Chondrocyte (in vitro differentiated cells): Measurements from ENCODE around the gene NSA2. TPM values are rescaled to one million over a fixed set of nuclear protein-coding genes. Genes with fewer than 3 reads are reported as not detected.
"Not testable (repeated sequence)": the region's sequence is repeated elsewhere in the genome, so short reads cannot be mapped to it uniquely, and the experiment has no call there.

Experiments
- DNase-seq: peaks from one replicate; pipeline ENCODE4 v3.0.0; 2021; ENCODE audit warnings: mixed read lengths, low spot score
- H3K27ac Mint-ChIP-seq: one replicate; pipeline ENCODE4 v1.8.0; 2021; ENCODE audit warnings: mild to moderate bottlenecking, moderate library complexity, mixed read lengths; ENCODE audit not compliant: unreplicated experiment
- H3K27me3 Mint-ChIP-seq: 2 replicates; pipeline ENCODE4 v1.8.0; 2021; ENCODE audit warnings: low read depth, mixed read lengths
- H3K36me3 Mint-ChIP-seq: 2 replicates; pipeline ENCODE4 v1.8.0; 2021; ENCODE audit warnings: low read depth, mixed read lengths
- H3K4me1 Mint-ChIP-seq: 2 replicates; pipeline ENCODE4 v1.8.0; 2021; ENCODE audit warnings: low read depth, mild to moderate bottlenecking, mixed read lengths
- H3K4me3 Mint-ChIP-seq: one replicate; pipeline ENCODE4 v1.8.0; 2021; ENCODE audit warnings: mild to moderate bottlenecking, moderate library complexity, mixed read lengths; ENCODE audit not compliant: unreplicated experiment
- H3K9me3 Mint-ChIP-seq: 2 replicates; pipeline ENCODE4 v1.8.0; 2021; ENCODE audit warnings: low read depth, mixed read lengths
- CTCF ChIP-seq: fragments of 200-600 bp; sonication (generic); IDR thresholded peaks from 2 replicates; pipeline ENCODE4 v1.5.0; 2021; ENCODE audit warnings: antibody characterized with exemption, mild to moderate bottlenecking, moderate library complexity
- total RNA-seq: library from RNA; stranded (reverse); gene quantifications from 3 replicates; pipeline ENCODE4 v1.2.1, GENCODE V29; 2021

Gene NSA2
- total RNA-seq, 1 donor from 2014 or later, result 45.5 TPM

- no peak for DNase-seq
- H3K27me3 Mint-ChIP-seq, result no peaks in the 10 kb centered on the region
- TF ChIP-seq CTCF, result no peak
- no peak overlapping the region for H3K27ac Mint-ChIP-seq
- peaks cover 7% of the 10 kb centered on the region for H3K4me1 Mint-ChIP-seq
- H3K4me3 Mint-ChIP-seq, result no peak overlapping the region
- H3K36me3 Mint-ChIP-seq, result peaks cover 25% of the 10 kb centered on the region
- no peaks in the 10 kb centered on the region for H3K9me3 Mint-ChIP-seq
Observed at GRCh38 chr5:74738406-74738805, 28.6 kb upstream of the NSA2 start.

GRCh38 chr5:74748742-74749141 lies 18.3 kb upstream of the NSA2 start:
- DNase-seq, H3K4me1 Mint-ChIP-seq, H3K27ac Mint-ChIP-seq, H3K27me3 Mint-ChIP-seq, H3K4me3 Mint-ChIP-seq, H3K9me3 Mint-ChIP-seq: not testable (repeated sequence)
- peaks cover 28% of the 10 kb centered on the region for H3K36me3 Mint-ChIP-seq

GRCh38 chr5:74761241-74761640 lies 5.8 kb upstream of the NSA2 start:
- Mint-ChIP-seq H3K4me3 (no peak overlapping the region), H3K36me3 (peaks cover 14% of the 10 kb centered on the region), H3K9me3 (peaks cover 4% of the 10 kb centered on the region), H3K27ac (no peak overlapping the region), H3K27me3 (no peaks in the 10 kb centered on the region), H3K4me1 (peaks cover 19% of the 10 kb centered on the region)
- no peak for TF ChIP-seq CTCF
- DNase-seq, result no peak

- DNase-seq, result no peak
- peaks cover 26% of the 10 kb centered on the region for H3K4me1 Mint-ChIP-seq
Observed at GRCh38 chr5:74762599-74762998, 4.5 kb upstream of the NSA2 start.

GRCh38 chr5:74763504-74763903 lies 3.5 kb upstream of the NSA2 start:
- H3K9me3 Mint-ChIP-seq, result no peaks in the 10 kb centered on the region
- no peak for TF ChIP-seq CTCF
- no peaks in the 10 kb centered on the region for H3K27me3 Mint-ChIP-seq
- no peak overlapping the region for H3K4me3 Mint-ChIP-seq
- peaks cover 6% of the 10 kb centered on the region for H3K36me3 Mint-ChIP-seq
- peaks cover 34% of the 10 kb centered on the region for H3K4me1 Mint-ChIP-seq
- no peak for DNase-seq
- no peak overlapping the region for H3K27ac Mint-ChIP-seq

More at GRCh38 chr5:74762599-74762998, 4.5 kb upstream of the NSA2 start:
- H3K27me3 Mint-ChIP-seq, result no peaks in the 10 kb centered on the region
- H3K27ac Mint-ChIP-seq, result no peak overlapping the region
- H3K4me3 Mint-ChIP-seq, result no peak overlapping the region
- H3K36me3 Mint-ChIP-seq, result peaks cover 7% of the 10 kb centered on the region
- no peak for TF ChIP-seq CTCF
- H3K9me3 Mint-ChIP-seq, result no peaks in the 10 kb centered on the region

GRCh38 chr5:74765201-74765600 lies 1.8 kb upstream of the NSA2 start:
- Mint-ChIP-seq H3K4me3 (peak overlapping the region; percentile 47), H3K36me3 (peaks cover 9% of the 10 kb centered on the region), H3K4me1 (peaks cover 36% of the 10 kb centered on the region), H3K27ac (no peak overlapping the region), H3K9me3 (no peaks in the 10 kb centered on the region), H3K27me3 (no peaks in the 10 kb centered on the region)
- TF ChIP-seq CTCF, result no peak
- DNase-seq, result no peak
